AG09309 (cell line): Measurements from ENCODE around the gene FADS3.

ENCODE experiments used
- DNase-seq: peaks from one replicate; pipeline ENCODE4 v3.0.0-alpha.2; 2010; ENCODE audit warnings: low read depth
- H3K4me3 ChIP-seq: 2 replicates; pipeline ENCODE4 v1.5.1; 2011; ENCODE audit warnings: mild to moderate bottlenecking, low read depth, low read length, moderate library complexity; ENCODE audit not compliant: control insufficient read depth
- TF ChIP-seq, protein P1 (sequence below): IDR thresholded peaks from 2 replicates; pipeline ENCODE4 v1.5.1; 2011; ENCODE audit warnings: mild to moderate bottlenecking, low read depth, low read length, inconsistent platforms; ENCODE audit not compliant: insufficient read depth, control insufficient read depth; ENCODE audit errors: missing control alignments

FADS3 gene

DNA sequence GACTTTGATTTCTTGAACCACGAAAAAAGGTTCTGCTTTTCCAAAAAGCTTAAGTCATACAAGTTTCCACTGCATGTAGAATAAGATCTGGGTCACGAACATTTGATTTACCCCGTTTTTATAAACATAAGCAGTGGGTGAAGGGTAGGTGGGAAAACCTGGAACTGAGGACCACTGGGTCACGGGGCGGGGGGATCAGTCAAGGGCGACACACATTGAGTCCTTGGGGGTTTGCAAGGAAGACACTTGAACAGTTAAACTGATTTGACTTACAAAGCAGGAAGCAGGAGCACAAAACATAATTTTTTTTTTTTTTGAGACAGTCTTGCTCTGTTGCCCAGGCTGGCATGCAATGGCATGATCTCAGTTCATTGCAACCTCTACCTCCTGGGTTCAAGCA, 10.9 kb downstream of the FADS3 start:
- no peak for DNase-seq
- TF ChIP-seq, protein P1, sequence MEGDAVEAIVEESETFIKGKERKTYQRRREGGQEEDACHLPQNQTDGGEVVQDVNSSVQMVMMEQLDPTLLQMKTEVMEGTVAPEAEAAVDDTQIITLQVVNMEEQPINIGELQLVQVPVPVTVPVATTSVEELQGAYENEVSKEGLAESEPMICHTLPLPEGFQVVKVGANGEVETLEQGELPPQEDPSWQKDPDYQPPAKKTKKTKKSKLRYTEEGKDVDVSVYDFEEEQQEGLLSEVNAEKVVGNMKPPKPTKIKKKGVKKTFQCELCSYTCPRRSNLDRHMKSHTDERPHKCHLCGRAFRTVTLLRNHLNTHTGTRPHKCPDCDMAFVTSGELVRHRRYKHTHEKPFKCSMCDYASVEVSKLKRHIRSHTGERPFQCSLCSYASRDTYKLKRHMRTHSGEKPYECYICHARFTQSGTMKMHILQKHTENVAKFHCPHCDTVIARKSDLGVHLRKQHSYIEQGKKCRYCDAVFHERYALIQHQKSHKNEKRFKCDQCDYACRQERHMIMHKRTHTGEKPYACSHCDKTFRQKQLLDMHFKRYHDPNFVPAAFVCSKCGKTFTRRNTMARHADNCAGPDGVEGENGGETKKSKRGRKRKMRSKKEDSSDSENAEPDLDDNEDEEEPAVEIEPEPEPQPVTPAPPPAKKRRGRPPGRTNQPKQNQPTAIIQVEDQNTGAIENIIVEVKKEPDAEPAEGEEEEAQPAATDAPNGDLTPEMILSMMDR: no peak
- no peak overlapping the region for H3K4me3 ChIP-seq

DNA sequence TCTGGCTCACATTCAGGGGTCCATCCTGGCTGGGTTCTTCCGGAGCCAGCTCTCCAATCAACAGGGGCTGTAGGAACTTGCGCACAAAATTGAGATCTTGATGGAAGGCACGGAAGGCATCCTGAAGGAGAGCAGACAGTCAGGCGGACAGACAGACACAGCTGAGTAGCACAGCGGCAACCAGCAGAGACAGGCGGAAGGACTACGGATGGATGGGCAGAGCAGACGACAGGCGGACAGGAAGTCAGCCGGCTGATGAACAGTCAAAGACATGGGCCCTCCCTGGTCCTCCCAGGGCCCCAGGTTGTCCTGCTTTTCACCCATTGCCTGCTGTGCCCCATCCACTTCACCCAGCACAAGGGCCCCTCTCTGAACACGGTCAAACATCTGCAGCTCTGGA, 11.3 kb downstream of the FADS3 start:
- no peak overlapping the region for H3K4me3 ChIP-seq
- no peak for DNase-seq
- TF ChIP-seq, protein P1: no peak

DNA sequence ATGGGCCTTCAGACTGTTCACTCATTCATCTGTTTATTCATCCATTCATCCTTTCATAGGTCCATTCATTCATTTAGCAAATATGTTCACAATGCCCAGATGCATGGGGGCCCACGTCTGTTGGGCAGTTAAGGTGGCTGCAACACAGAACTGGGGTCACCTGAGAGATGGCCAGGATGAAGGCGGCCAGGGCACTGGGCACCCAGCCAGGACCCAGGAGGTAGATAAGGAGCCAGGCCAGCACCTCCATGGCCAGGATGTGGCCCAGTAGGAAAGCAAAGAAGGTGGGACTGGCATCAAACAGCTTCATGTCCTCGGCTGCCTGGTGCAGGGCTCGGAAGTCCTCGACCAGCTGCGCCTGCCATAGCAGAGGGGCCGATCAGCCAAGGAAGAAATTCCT, 12.2 kb downstream of the FADS3 start:
- no peak for DNase-seq
- no peak overlapping the region for H3K4me3 ChIP-seq
- TF ChIP-seq, protein P1: no peak

DNA sequence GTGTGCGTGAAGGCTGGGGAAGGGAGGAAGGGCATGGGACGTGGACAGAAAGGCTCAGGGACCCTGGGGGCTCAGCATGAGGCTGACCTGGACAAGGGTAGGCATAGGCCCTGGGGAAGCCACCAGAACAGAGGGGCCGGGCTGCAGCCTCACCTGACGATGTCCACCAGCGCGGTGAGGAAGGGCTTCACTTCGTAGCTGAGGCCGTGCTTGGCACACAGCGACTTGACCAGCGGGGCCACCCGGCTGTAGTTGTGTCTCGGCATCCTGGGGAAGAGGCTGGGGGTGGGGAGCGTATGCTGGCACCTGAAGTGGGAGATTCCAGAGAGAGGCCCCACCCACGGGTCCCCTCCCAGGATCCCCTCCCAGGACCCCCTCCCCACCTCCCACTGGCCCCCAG, 15.6 kb downstream of the FADS3 start:
- H3K4me3 ChIP-seq: no peak overlapping the region
- no peak for DNase-seq
- TF ChIP-seq, protein P1: no peak

DNA sequence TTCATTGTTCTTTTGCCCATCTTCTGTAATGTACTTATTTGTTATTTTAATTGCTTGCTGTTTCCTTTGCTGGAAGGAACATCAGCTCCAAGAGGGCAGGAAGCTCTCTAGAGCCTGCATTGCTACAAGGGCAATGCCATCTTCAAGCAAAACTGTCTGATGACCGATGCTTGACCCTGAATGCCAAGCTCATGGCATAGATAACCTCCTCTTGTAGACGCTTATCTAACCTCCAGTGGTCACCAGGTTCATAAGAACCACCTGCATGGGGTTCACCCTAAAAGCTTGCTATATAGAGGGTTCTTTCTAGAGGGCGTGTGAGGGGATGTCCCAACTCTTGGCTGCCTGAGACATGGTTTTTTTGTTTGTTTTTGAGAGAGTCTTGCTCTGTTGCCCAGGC, 16.5 kb downstream of the FADS3 start:
- no peak for DNase-seq
- TF ChIP-seq, protein P1: no peak
- H3K4me3 ChIP-seq: no peak overlapping the region

DNA sequence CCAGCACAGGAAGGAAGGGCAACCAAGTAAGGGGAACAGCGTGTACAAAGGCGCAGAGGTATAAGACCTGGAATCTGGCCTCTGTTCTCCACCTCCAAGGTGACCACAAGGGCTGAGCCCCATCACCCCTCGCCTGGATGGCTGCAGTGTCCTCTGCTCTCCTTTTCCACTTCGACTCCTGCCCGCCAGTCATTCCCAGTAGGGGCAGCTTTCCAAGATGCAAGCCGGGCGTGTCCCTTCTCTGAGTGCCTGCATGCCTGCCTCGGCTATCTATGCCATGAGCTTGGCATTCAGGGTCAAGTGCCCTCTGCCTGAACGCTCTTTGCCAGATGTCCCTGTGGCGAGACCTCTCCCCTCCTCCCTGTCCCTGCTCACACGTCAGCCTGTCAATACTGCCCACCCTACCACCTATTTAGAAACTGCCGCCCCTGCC, 17.0 kb downstream of the FADS3 start:
- DNase-seq: no peak

More for the DNA sequence above, 17.0 kb downstream of the FADS3 start:
- TF ChIP-seq, protein P1: no peak
- no peak overlapping the region for H3K4me3 ChIP-seq
